ENCODE data around the gene LAMB1. TPM values are rescaled to one million over a fixed set of nuclear protein-coding genes. Genes with fewer than 3 reads are reported as not detected.

The LAMB1 gene
- total RNA-seq, 1 experiment from 2014 or later = 101 TPM

GRCh38 chr7:108010377-108010776, 7.4 kb upstream of the LAMB1 start (continued):
- TF ChIP-seq, protein P1, sequence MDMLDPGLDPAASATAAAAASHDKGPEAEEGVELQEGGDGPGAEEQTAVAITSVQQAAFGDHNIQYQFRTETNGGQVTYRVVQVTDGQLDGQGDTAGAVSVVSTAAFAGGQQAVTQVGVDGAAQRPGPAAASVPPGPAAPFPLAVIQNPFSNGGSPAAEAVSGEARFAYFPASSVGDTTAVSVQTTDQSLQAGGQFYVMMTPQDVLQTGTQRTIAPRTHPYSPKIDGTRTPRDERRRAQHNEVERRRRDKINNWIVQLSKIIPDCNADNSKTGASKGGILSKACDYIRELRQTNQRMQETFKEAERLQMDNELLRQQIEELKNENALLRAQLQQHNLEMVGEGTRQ (CRISPR knock-in tag; IDR thresholded peaks at IDR 0.05) = no peak
- TF ChIP-seq TEAD4 (CRISPR knock-in tag; IDR thresholded peaks at IDR 0.05) (no peak), RORB (CRISPR knock-in tag; IDR thresholded peaks at IDR 0.05) (no peak)

DNA sequence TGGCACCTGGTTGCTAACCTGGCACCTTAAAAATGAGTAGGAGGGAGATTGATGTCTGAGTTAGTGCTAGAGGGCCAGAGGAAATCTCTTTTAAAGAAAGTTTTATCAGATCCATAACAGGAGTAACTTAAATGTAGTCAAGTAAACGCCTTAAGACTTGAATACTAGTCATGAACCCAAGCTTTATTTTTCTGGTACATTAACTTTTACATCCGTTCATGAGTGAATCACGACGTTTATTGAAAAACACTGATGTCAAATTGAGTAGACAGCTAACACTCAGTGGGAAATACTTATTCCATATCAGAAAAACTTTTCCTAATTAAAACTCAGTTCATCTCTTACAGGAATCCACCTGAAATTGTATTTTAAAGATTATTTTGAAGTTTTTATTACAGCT, 6.9 kb upstream of the LAMB1 start:
- POLR2A ChIA-PET = interaction anchor here (1.0 kb wide), 1 partner anchor 64 kb away, joined by 3 read pairs; no protein-coding TSS in a partner anchor
- TF ChIP-seq GRHL2 (CRISPR knock-in tag; IDR thresholded peaks at IDR 0.05; ENCODE audit: insufficient replicate concordance, severe bottlenecking) (no peak), IRF2 (CRISPR knock-in tag; IDR thresholded peaks at IDR 0.05; ENCODE audit: borderline replicate concordance, low read depth) (no peak), ZNF219 (CRISPR knock-in tag; IDR thresholded peaks at IDR 0.05; ENCODE audit: borderline replicate concordance) (no peak), FOXJ3 (CRISPR knock-in tag; IDR thresholded peaks at IDR 0.05; ENCODE audit: borderline replicate concordance) (no peak), CTCF (IDR thresholded peaks at IDR 0.05) (no peak), MYBL2 (CRISPR knock-in tag; IDR thresholded peaks at IDR 0.05) (no peak), NR3C1 (CRISPR knock-in tag; conservative IDR thresholded peaks at IDR 0.05; ENCODE audit: low read depth) (no peak), AFF4 (CRISPR knock-in tag; IDR thresholded peaks at IDR 0.05; ENCODE audit: borderline replicate concordance) (no peak), ZBTB21 (CRISPR knock-in tag; IDR thresholded peaks at IDR 0.05; ENCODE audit: borderline replicate concordance) (no peak), AR (CRISPR knock-in tag; IDR thresholded peaks at IDR 0.05) (no peak), RORB (CRISPR knock-in tag; IDR thresholded peaks at IDR 0.05) (no peak), CREB1 (CRISPR knock-in tag; IDR thresholded peaks at IDR 0.05) (no peak), GTF2I (CRISPR knock-in tag; conservative IDR thresholded peaks at IDR 0.05) (no peak), KAT7 (CRISPR knock-in tag; IDR thresholded peaks at IDR 0.05; ENCODE audit: borderline replicate concordance) (no peak), SOX15 (CRISPR knock-in tag; IDR thresholded peaks at IDR 0.05) (no peak)
- TF ChIP-seq, protein P2, sequence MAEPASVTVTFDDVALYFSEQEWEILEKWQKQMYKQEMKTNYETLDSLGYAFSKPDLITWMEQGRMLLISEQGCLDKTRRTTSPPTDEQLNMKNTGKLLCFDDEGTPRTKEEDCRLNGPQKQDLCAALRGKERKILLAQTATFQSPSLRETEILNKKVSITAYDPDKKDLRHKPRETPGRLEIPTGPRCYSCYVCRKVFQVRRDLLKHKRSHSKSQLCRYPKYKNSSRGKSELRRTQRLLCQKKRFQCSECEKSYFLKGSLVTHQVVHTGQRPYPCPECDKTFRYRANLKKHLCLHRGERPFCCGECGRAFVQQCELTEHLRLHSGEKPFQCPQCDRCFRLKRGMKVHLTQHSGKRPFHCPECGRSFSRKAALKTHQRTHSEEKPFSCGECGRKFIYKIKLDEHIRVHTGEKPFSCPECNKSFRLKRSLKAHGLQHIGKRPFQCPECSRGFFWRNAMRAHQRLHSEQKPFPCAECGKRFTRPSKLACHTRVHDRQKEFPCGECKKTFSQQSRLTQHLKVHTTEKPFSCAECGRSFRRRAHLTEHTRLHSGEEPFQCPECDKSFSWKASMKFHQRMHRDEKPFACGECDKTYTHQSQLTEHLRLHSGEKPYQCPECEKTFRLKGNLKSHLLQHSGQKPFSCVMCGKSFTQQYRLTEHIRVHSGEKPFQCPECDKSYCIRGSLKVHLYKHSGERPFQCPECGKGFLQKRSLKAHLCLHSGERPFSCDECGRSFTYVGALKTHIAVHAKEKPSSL (CRISPR knock-in tag; conservative IDR thresholded peaks at IDR 0.05) = no peak
- TF ChIP-seq, protein P3, sequence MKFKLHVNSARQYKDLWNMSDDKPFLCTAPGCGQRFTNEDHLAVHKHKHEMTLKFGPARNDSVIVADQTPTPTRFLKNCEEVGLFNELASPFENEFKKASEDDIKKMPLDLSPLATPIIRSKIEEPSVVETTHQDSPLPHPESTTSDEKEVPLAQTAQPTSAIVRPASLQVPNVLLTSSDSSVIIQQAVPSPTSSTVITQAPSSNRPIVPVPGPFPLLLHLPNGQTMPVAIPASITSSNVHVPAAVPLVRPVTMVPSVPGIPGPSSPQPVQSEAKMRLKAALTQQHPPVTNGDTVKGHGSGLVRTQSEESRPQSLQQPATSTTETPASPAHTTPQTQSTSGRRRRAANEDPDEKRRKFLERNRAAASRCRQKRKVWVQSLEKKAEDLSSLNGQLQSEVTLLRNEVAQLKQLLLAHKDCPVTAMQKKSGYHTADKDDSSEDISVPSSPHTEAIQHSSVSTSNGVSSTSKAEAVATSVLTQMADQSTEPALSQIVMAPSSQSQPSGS (CRISPR knock-in tag; IDR thresholded peaks at IDR 0.05; ENCODE audit: borderline replicate concordance, low read depth) = no peak
- TF ChIP-seq, protein P4, sequence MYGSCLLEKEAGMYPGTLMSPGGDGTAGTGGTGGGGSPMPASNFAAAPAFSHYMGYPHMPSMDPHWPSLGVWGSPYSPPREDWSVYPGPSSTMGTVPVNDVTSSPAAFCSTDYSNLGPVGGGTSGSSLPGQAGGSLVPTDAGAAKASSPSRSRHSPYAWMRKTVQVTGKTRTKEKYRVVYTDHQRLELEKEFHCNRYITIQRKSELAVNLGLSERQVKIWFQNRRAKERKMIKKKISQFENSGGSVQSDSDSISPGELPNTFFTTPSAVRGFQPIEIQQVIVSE (CRISPR knock-in tag; IDR thresholded peaks at IDR 0.05; ENCODE audit: borderline replicate concordance) = no peak
- TF ChIP-seq, protein P5, sequence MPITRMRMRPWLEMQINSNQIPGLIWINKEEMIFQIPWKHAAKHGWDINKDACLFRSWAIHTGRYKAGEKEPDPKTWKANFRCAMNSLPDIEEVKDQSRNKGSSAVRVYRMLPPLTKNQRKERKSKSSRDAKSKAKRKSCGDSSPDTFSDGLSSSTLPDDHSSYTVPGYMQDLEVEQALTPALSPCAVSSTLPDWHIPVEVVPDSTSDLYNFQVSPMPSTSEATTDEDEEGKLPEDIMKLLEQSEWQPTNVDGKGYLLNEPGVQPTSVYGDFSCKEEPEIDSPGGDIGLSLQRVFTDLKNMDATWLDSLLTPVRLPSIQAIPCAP (CRISPR knock-in tag; IDR thresholded peaks at IDR 0.05) = no peak

More for the DNA sequence above, 6.9 kb upstream of the LAMB1 start:
- no peak overlapping the region for H3K4me3 Mint-ChIP-seq
- CTCF ChIA-PET = no interaction called here
- no peaks in the 10 kb centered on the region for H3K36me3 Mint-ChIP-seq
- H3K4me1 Mint-ChIP-seq = peaks cover 7% of the 10 kb centered on the region
- H3K27ac Mint-ChIP-seq = no peak overlapping the region
- H3K9me3 Mint-ChIP-seq = no peaks in the 10 kb centered on the region
- ATAC-seq = no peak
- peaks cover 43% of the 10 kb centered on the region for H3K27me3 Mint-ChIP-seq (ENCODE audit: low read depth)
- DNase-seq (ENCODE audit: low spot score) = no peak
